Fibroblast of mammary gland (primary cell): ENCODE results near the gene RAPGEF2.

Source experiments
- DNase-seq: peaks from one replicate; pipeline ENCODE4 v3.0.0-alpha.2; 2010; ENCODE audit warnings: low read depth
- H3K4me3 ChIP-seq: 2 replicates; pipeline ENCODE4 v1.5.1; 2011; ENCODE audit warnings: low read depth, mild to moderate bottlenecking, low read length, moderate library complexity; ENCODE audit not compliant: control insufficient read depth
- TF ChIP-seq, protein P1 (sequence below): conservative IDR thresholded peaks from 2 replicates; pipeline ENCODE4 v1.5.1; 2011; ENCODE audit warnings: low read depth, low read length, inconsistent platforms; ENCODE audit not compliant: control insufficient read depth, insufficient read depth

The RAPGEF2 gene

DNA sequence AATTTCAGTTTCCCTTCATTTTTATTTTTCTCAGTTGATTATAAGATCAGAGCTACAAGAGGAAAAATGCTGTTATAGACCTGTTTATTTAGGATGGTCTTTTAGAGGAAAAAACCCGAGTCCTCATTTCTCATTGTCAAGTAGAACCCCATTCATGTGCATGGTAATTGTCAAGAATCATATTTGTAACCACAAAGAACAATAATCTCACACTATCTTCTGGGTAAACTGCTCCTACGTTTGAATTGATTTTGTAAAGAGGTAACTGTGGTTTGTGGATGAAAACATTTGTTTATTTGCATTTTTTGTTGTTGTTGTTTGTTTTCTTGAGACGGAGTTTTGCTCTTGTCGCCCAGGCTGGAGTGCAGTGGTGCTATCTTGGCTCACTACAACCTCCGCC is 23.8 kb downstream of the RAPGEF2 start:
- no peak for DNase-seq
- TF ChIP-seq, protein P1, sequence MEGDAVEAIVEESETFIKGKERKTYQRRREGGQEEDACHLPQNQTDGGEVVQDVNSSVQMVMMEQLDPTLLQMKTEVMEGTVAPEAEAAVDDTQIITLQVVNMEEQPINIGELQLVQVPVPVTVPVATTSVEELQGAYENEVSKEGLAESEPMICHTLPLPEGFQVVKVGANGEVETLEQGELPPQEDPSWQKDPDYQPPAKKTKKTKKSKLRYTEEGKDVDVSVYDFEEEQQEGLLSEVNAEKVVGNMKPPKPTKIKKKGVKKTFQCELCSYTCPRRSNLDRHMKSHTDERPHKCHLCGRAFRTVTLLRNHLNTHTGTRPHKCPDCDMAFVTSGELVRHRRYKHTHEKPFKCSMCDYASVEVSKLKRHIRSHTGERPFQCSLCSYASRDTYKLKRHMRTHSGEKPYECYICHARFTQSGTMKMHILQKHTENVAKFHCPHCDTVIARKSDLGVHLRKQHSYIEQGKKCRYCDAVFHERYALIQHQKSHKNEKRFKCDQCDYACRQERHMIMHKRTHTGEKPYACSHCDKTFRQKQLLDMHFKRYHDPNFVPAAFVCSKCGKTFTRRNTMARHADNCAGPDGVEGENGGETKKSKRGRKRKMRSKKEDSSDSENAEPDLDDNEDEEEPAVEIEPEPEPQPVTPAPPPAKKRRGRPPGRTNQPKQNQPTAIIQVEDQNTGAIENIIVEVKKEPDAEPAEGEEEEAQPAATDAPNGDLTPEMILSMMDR = no peak
- no peak overlapping the region for H3K4me3 ChIP-seq

DNA sequence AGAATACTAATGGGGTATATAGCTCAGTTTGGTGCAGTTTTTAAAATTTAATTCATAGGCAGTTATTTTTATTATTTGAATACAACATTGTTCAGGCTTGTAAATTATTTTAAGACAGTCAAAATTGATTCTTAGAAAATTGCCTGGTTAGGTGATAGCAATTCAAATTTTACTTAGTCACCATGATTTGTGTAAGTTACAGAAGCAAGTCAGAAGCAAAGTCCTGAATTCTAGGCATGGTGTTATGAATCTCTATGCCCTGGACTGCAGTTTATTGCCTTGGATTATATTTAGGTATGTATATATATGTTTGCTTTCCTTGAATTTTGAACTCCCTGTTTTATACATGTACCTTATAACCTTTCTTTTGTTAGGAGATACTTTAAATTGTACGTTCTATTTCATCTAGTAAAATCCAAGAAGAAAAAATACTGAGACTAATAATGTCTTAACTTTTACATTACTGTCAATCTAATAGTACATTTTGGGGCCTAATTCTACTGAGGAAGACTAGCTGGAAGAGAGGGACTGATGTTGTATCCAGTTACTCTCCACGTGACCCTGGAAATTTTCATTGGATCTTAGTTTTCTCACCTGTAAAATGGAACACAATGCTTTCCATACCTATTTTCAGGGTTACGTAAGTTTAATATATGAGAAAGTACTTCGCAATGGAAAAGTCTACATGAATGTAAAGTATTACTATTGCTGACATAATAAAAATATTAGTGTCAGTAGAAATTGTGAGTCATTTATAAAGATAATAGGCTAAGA is 25.1 kb downstream of the RAPGEF2 start:
- H3K4me3 ChIP-seq = no peak overlapping the region
- TF ChIP-seq, protein P1 = no peak
- no peak for DNase-seq

GRCh38 chr4:159129814-159130550 is 27.1 kb downstream of the RAPGEF2 start:
- TF ChIP-seq, protein P1 = no peak
- no peak overlapping the region for H3K4me3 ChIP-seq
- DNase-seq = no peak

- TF ChIP-seq, protein P1 = no peak
- H3K4me3 ChIP-seq = no peak overlapping the region
Observed at GRCh38 chr4:159131564-159131963, 28.7 kb downstream of the RAPGEF2 start.

GRCh38 chr4:159134429-159134828 is 31.6 kb downstream of the RAPGEF2 start:
- no peak overlapping the region for H3K4me3 ChIP-seq
- no peak for DNase-seq
- TF ChIP-seq, protein P1 = no peak

More at GRCh38 chr4:159131564-159131963, 28.7 kb downstream of the RAPGEF2 start:
- no peak for DNase-seq

DNA sequence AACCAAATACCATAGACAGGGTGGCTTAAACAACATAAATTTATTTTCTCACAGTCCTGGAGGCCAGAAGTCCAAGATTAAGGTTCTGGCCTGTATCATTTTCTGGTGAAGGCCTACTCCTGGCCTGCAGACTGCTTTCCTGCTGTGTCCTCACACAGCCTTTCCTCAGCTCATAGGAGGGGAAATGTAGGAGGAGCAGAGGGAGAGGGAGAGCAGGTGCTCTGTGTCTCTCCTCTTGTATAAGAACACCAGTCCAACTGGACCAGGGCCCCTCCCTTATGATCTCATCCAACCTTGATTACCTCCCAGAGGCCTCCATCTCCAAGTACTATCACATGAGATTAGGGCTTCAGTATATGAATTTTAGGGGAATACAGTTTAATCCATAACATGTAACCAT is 34.3 kb downstream of the RAPGEF2 start:
- no peak for DNase-seq
- H3K4me3 ChIP-seq = no peak overlapping the region
- TF ChIP-seq, protein P1 = no peak
